Liver (tissue), 9 donors: ENCODE measurements around the gene TVP23C. TPM values are rescaled to one million over a fixed set of nuclear protein-coding genes. Genes with fewer than 3 reads are reported as not detected.

Source experiments
- DNase-seq: peaks from one replicate; pipeline ENCODE4 v3.0.0-alpha.2; 2017; ENCODE audit warnings: low spot score
- H3K27ac ChIP-seq, 2 donors: one replicate each; pipeline ENCODE4 v1.7.0; 2013; ENCODE audit warnings: inconsistent platforms in 2 of 2, low read length in 2 of 2, control low read depth in 1 of 2, low read depth in 1 of 2, mild to moderate bottlenecking in 1 of 2
- H3K27me3 ChIP-seq, 4 donors: one replicate each; pipeline versions ENCODE4 v1.6.1 to v1.7.0; 2013; ENCODE audit warnings: low read length in 3 of 4, inconsistent platforms in 1 of 4, mild to moderate bottlenecking in 1 of 4, moderate library complexity in 1 of 4; ENCODE audit not compliant: control insufficient read depth in 4 of 4, insufficient read depth in 4 of 4
- H3K36me3 ChIP-seq, 4 donors: one replicate each; pipeline versions ENCODE4 v1.6.1 to v1.7.0; 2013; ENCODE audit warnings: low read length in 3 of 4, mild to moderate bottlenecking in 3 of 4, low read depth in 1 of 4, moderate library complexity in 1 of 4; ENCODE audit not compliant: control insufficient read depth in 4 of 4, insufficient read depth in 3 of 4
- H3K4me1 ChIP-seq, 4 donors: one replicate each; pipeline versions ENCODE4 v1.6.1 to v1.7.0; 2013; ENCODE audit warnings: low read length in 3 of 4, mild to moderate bottlenecking in 3 of 4, moderate library complexity in 1 of 4; ENCODE audit not compliant: control insufficient read depth in 4 of 4, insufficient read depth in 4 of 4
- H3K4me3 ChIP-seq, 3 donors: one replicate each; pipeline versions ENCODE4 v1.6.1 to v1.7.0; 2013; ENCODE audit warnings: low read length in 3 of 3, control low read depth in 1 of 3, low read depth in 1 of 3, mild to moderate bottlenecking in 1 of 3
- H3K9ac ChIP-seq, 2 donors: one replicate each; pipeline ENCODE4 v1.7.0; 2013; ENCODE audit warnings: low read length in 2 of 2, mild to moderate bottlenecking in 2 of 2, moderate library complexity in 2 of 2, control low read depth in 1 of 2, low read depth in 1 of 2
- H3K9me3 ChIP-seq, 4 donors: one replicate each; pipeline versions ENCODE4 v1.6.1 to v1.7.0; 2013; ENCODE audit warnings: low read length in 3 of 4; ENCODE audit not compliant: control insufficient read depth in 4 of 4
- EGR1 ChIP-seq, 2 donors: IDR thresholded peaks; 2 replicates each; pipeline ENCODE4 v1.6.1; 2016 to 2018; ENCODE audit warnings: antibody characterized with exemption in 2 of 2, low read depth in 2 of 2
- FOXA1 ChIP-seq: IDR thresholded peaks from 2 replicates; pipeline ENCODE4 v1.6.1; 2016; ENCODE audit warnings: antibody characterized with exemption
- FOXA2 ChIP-seq: IDR thresholded peaks from 2 replicates; pipeline ENCODE4 v1.6.1; 2016; ENCODE audit warnings: antibody characterized with exemption
- GABPA ChIP-seq, 2 donors: IDR thresholded peaks in 1 of 2; conservative IDR thresholded peaks in 1 of 2; 2 replicates each; pipeline ENCODE4 v1.6.1; 2016; ENCODE audit warnings: antibody characterized with exemption in 2 of 2, mild to moderate bottlenecking in 1 of 2, moderate library complexity in 1 of 2
- HNF4A ChIP-seq, 2 donors: conservative IDR thresholded peaks; 2 replicates each; pipeline ENCODE4 v1.6.1; 2016; ENCODE audit warnings: antibody characterized with exemption in 2 of 2, mild to moderate bottlenecking in 2 of 2
- HNF4G ChIP-seq: IDR thresholded peaks from 2 replicates; pipeline ENCODE4 v1.6.1; 2016; ENCODE audit warnings: antibody characterized with exemption
- JUND ChIP-seq, 2 donors: IDR thresholded peaks; 2 replicates each; pipeline ENCODE4 v1.6.1; 2016; ENCODE audit warnings: antibody characterized with exemption in 2 of 2
- MAX ChIP-seq: IDR thresholded peaks from 2 replicates; pipeline ENCODE4 v1.6.1; 2016; ENCODE audit warnings: antibody characterized with exemption
- NR2F2 ChIP-seq: IDR thresholded peaks from 2 replicates; pipeline ENCODE4 v1.6.1; 2016; ENCODE audit warnings: antibody characterized with exemption
- RAD21 ChIP-seq, 2 donors: IDR thresholded peaks; 2 replicates each; pipeline ENCODE4 v1.6.1; 2016; ENCODE audit warnings: antibody characterized with exemption in 2 of 2, mild to moderate bottlenecking in 2 of 2
- RXRA ChIP-seq, 2 donors: IDR thresholded peaks; 2 replicates each; pipeline ENCODE4 v1.6.1; 2017 to 2018; ENCODE audit warnings: antibody characterized with exemption in 2 of 2, mild to moderate bottlenecking in 1 of 2
- SP1 ChIP-seq: IDR thresholded peaks from 2 replicates; pipeline ENCODE4 v1.6.1; 2018; ENCODE audit warnings: antibody characterized with exemption, mild to moderate bottlenecking
- TAF1 ChIP-seq: conservative IDR thresholded peaks from 2 replicates; pipeline ENCODE4 v1.6.1; 2016; ENCODE audit warnings: antibody characterized with exemption, mild to moderate bottlenecking
- YY1 ChIP-seq: IDR thresholded peaks from 2 replicates; pipeline ENCODE4 v1.6.1; 2016; ENCODE audit warnings: antibody characterized with exemption, mild to moderate bottlenecking
- ZBTB33 ChIP-seq: IDR thresholded peaks from 2 replicates; pipeline ENCODE4 v1.6.1; 2016; ENCODE audit warnings: antibody characterized with exemption
- WGBS: extraction: QIAGEN DNeasy Blood & Tissue Kit; methylation state at CpG from one replicate; pipeline ENCODE4 v1.1.7; 2013; 5-methylcytosine and 5-hydroxymethylcytosine counted together
- polyA plus RNA-seq, 2 donors: library from polyadenylated mRNA; stranded (reverse) in 1 of 2; unstranded in 1 of 2; fragments of 200-250 nt in 1 of 2; fragments of >200 nt in 1 of 2; fragmentation: Nextera tagmentation in 1 of 2; extraction: Ambion mirVana in 1 of 2; gene quantifications; one replicate each; pipeline versions ENCODE4 v1.2.1 to v1.2.3, GENCODE V29; 2013 to 2015
- total RNA-seq, 2 donors: library from RNA; depleted of rRNA; stranded (reverse); fragments of >200 nt; gene quantifications; one replicate each; pipeline ENCODE4 v1.2.3, GENCODE V29; 2014
- TF ChIP-seq, protein P1 (sequence below): IDR thresholded peaks from 2 replicates; pipeline ENCODE4 v1.6.1; 2016; ENCODE audit warnings: antibody characterized with exemption, mild to moderate bottlenecking
- TF ChIP-seq, protein P2 (sequence below): fragments of 150-350 bp; IDR thresholded peaks from 2 replicates; pipeline ENCODE4 v1.5.1; 2017; ENCODE audit warnings: improper control_type of control experiment, low read depth, low read length; ENCODE audit not compliant: missing input control
- TF ChIP-seq, protein P3 (sequence below): IDR thresholded peaks from 2 replicates; pipeline ENCODE4 v1.6.1; 2016; ENCODE audit warnings: antibody characterized with exemption
- donor health status: healthy.
- donor health status: healthy.
- donor health status: healthy.
- donor health status: healthy.
- donor health status: healthy.

The TVP23C gene
- total and polyA plus RNA-seq, 4 donors, result 0.77 to 20.7 (median 4.9) TPM

DNA sequence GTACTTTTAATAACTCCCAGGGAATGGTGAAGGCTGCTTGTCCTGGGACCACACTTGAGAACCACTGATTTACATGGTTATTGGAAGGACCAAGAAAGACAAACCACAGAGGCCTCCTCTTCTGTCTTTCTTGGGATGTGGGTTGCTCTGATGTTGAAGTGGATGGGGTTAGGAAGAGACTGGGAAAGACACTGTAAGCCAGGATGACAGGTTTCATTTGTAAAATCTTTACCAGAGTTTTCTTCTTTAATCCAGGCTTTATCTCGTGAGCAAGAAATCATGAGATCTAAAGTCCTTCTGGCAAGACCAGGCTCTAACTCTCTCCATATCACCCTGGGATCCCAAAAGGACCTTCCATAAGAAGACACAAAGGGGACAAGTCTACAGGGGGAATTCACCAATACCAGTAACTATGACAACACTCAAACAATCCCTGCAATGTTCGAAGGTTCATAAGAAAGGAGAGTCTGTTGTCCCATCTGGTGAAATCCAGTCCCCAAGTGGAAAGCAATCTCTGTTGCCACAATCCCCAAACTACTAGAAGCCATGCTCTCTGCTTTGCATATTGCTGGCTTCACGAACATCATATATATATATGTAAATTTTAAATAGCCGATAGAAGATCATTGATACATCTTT, 51.1 kb downstream of the TVP23C start:
- Histone ChIP-seq H3K36me3 (peaks cover 0 to 6% (median 2%) of the 10 kb centered on the region in 4 donors), H3K9ac (no peak overlapping the region), H3K9me3 (no peaks in the 10 kb centered on the region), H3K4me1 (no peaks in the 10 kb centered on the region), H3K27ac (no peak overlapping the region), H3K27me3 (no peaks in the 10 kb centered on the region), H3K4me3 (no peak overlapping the region)
- no peak for TF ChIP-seq FOXA1
- TF ChIP-seq NR2F2, result no peak
- no peak for TF ChIP-seq FOXA2
- TF ChIP-seq, protein P1, sequence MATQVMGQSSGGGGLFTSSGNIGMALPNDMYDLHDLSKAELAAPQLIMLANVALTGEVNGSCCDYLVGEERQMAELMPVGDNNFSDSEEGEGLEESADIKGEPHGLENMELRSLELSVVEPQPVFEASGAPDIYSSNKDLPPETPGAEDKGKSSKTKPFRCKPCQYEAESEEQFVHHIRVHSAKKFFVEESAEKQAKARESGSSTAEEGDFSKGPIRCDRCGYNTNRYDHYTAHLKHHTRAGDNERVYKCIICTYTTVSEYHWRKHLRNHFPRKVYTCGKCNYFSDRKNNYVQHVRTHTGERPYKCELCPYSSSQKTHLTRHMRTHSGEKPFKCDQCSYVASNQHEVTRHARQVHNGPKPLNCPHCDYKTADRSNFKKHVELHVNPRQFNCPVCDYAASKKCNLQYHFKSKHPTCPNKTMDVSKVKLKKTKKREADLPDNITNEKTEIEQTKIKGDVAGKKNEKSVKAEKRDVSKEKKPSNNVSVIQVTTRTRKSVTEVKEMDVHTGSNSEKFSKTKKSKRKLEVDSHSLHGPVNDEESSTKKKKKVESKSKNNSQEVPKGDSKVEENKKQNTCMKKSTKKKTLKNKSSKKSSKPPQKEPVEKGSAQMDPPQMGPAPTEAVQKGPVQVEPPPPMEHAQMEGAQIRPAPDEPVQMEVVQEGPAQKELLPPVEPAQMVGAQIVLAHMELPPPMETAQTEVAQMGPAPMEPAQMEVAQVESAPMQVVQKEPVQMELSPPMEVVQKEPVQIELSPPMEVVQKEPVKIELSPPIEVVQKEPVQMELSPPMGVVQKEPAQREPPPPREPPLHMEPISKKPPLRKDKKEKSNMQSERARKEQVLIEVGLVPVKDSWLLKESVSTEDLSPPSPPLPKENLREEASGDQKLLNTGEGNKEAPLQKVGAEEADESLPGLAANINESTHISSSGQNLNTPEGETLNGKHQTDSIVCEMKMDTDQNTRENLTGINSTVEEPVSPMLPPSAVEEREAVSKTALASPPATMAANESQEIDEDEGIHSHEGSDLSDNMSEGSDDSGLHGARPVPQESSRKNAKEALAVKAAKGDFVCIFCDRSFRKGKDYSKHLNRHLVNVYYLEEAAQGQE, result no peak
- TF ChIP-seq EGR1 (IDR thresholded peaks at IDR 0.05; ENCODE audit: low read depth in 2 of 2), result no peak
- no peak for TF ChIP-seq ZBTB33
- TF ChIP-seq RXRA (IDR thresholded peaks at IDR 0.05), result no peak
- no peak for TF ChIP-seq MAX
- TF ChIP-seq HNF4G, result no peak
- TF ChIP-seq, protein P2, sequence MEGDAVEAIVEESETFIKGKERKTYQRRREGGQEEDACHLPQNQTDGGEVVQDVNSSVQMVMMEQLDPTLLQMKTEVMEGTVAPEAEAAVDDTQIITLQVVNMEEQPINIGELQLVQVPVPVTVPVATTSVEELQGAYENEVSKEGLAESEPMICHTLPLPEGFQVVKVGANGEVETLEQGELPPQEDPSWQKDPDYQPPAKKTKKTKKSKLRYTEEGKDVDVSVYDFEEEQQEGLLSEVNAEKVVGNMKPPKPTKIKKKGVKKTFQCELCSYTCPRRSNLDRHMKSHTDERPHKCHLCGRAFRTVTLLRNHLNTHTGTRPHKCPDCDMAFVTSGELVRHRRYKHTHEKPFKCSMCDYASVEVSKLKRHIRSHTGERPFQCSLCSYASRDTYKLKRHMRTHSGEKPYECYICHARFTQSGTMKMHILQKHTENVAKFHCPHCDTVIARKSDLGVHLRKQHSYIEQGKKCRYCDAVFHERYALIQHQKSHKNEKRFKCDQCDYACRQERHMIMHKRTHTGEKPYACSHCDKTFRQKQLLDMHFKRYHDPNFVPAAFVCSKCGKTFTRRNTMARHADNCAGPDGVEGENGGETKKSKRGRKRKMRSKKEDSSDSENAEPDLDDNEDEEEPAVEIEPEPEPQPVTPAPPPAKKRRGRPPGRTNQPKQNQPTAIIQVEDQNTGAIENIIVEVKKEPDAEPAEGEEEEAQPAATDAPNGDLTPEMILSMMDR, result no peak
- DNase-seq, result no peak
- WGBS, result 95% methylated on average over 4 of the region's 4 CpGs

DNA sequence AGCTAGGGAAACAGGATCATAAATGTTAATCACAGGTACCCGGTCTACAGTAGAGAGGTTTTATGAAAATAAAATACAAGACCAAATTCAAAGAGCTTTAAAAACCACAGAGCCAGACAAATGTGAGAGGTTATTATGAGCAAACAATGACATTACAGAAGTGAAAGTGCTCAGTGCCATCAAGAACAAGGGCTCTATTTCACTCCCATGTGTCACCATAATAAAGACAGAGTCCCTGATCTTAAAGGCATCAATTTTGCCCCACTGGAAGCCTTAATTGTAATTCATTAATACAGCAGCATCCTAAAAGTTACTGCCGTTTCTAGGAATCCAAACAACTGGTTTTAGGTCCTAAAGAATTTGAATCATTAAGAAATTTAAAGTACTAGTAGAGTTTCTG, 52.1 kb downstream of the TVP23C start:
- H3K36me3 ChIP-seq, result peaks cover 0 to 5% (median 2%) of the 10 kb centered on the region in 4 donors
- TF ChIP-seq, protein P2, result no peak
- TF ChIP-seq HNF4A (conservative IDR thresholded peaks at IDR 0.05) (no peak), ZBTB33 (no peak), SP1 (no peak), MAX (no peak), JUND (IDR thresholded peaks at IDR 0.05) (no peak), HNF4G (no peak), YY1 (no peak), FOXA2 (no peak), RXRA (IDR thresholded peaks at IDR 0.05) (no peak), RAD21 (IDR thresholded peaks at IDR 0.05) (no peak), TAF1 (no peak), NR2F2 (no peak), FOXA1 (no peak), EGR1 (IDR thresholded peaks at IDR 0.05; ENCODE audit: low read depth in 2 of 2) (no peak), GABPA (IDR thresholded peaks at IDR 0.05 in 1 of 2, conservative IDR thresholded peaks at IDR 0.05 in 1 of 2) (no peak)
- TF ChIP-seq, protein P3, sequence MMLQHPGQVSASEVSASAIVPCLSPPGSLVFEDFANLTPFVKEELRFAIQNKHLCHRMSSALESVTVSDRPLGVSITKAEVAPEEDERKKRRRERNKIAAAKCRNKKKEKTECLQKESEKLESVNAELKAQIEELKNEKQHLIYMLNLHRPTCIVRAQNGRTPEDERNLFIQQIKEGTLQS, result no peak

More for the DNA sequence above, 52.1 kb downstream of the TVP23C start:
- WGBS, result 80% methylated on average over 2 of the region's 2 CpGs
- DNase-seq, result no peak
- Histone ChIP-seq H3K4me3 (no peak overlapping the region), H3K27ac (no peak overlapping the region), H3K27me3 (no peaks in the 10 kb centered on the region), H3K9me3 (no peaks in the 10 kb centered on the region), H3K4me1 (no peaks in the 10 kb centered on the region), H3K9ac (no peak overlapping the region)
